HepG2 (cell line): ENCODE data around the gene TBC1D10A. TPM values are rescaled to one million over a fixed set of nuclear protein-coding genes. Genes with fewer than 3 reads are reported as not detected.

Source experiments
- ATAC-seq: fragments of 200-7000 bp; cut with Tn5 transposase; 3 replicates; pipeline ENCODE4 v1.9.1; 2020; ENCODE audit warnings: mild to moderate bottlenecking, moderate library complexity
- BruUV-seq: library from RNA; stranded (reverse); fragments of 400-500 nt; replicated peaks from 2 replicates; lab custom pipeline; 2021; lab: Mats Ljungman, UMichigan
- CTCF ChIA-PET: fragments of 300-600 bp; formaldehyde crosslinking; extraction: SDS; loops from one replicate; lab custom pipeline; 2021; ENCODE audit warnings: low total read pairs, inconsistent platforms, low intra/inter-chr PET ratio; lab: Yijun Ruan, JAX
- POLR2A ChIA-PET: fragments of 350-600 bp; sonication (Branson Sonifier 250); formaldehyde crosslinking; loops from one replicate; lab custom pipeline; 2020; ENCODE audit warnings: antibody characterized with exemption, inconsistent platforms; lab: Yijun Ruan, JAX
- DNase-seq: peaks from one replicate; pipeline ENCODE4 v3.0.0-alpha.2; 2015; ENCODE audit warnings: low spot score
- FAIRE-seq: peaks from 3 replicates; lab custom pipeline; 2011; peaks lifted over from hg19 to GRCh38; lab: Jason Lieb, UNC
- H2AFZ ChIP-seq: one replicate; pipeline ENCODE4 v1.6.1; 2011; ENCODE audit warnings: low read length, inconsistent platforms
- H3K27ac ChIP-seq: fragments of 300-600 bp; 3 replicates; pipeline ENCODE4 v1.8.0; 2011; ENCODE audit warnings: mixed run types, mild to moderate bottlenecking, mixed read lengths, low read length, inconsistent platforms; ENCODE audit not compliant: insufficient read depth; ENCODE audit errors: extremely low read length
- H3K27me3 ChIP-seq, 2 experiments: fragments of 200-600 bp in 1 of 2; 2 replicates in 1 of 2; 3 replicates in 1 of 2; pipeline versions ENCODE4 v1.6.0 to v1.8.0; 2011; ENCODE audit warnings: low read length in 2 of 2, mild to moderate bottlenecking in 2 of 2, moderate library complexity in 2 of 2, inconsistent platforms in 1 of 2; ENCODE audit not compliant: insufficient read depth in 2 of 2, control insufficient read depth in 1 of 2
- H3K36me3 ChIP-seq, 2 experiments: fragments of 200-600 bp in 1 of 2; replicated peaks in 1 of 2; 2 replicates in 1 of 2; 3 replicates in 1 of 2; pipeline versions ENCODE4 v1.5.1 to v1.8.0; 2011; ENCODE audit warnings: low read length in 2 of 2, inconsistent platforms in 1 of 2; ENCODE audit not compliant: insufficient read depth in 2 of 2, control insufficient read depth in 1 of 2
- H3K4me1 ChIP-seq: 2 replicates; pipeline ENCODE4 v1.5.1; 2012; ENCODE audit warnings: low read length, inconsistent platforms; ENCODE audit not compliant: insufficient read depth
- H3K4me2 ChIP-seq: 2 replicates; pipeline ENCODE4 v1.6.0; 2011; ENCODE audit warnings: low read depth, low read length, inconsistent platforms
- H3K4me3 ChIP-seq, 3 experiments: fragments of 200-600 bp in 1 of 3; sonication (generic), shearing (Covaris generic) in 1 of 3; replicated peaks in 1 of 3; 2 replicates each; pipeline ENCODE4 v1.5.1; 2011 to 2016; ENCODE audit warnings: low read length in 3 of 3, inconsistent platforms in 2 of 3, low read depth in 2 of 3, mild to moderate bottlenecking in 2 of 3, control low read depth in 1 of 3, mixed read lengths in 1 of 3; ENCODE audit not compliant: insufficient read depth in 1 of 3
- H3K79me2 ChIP-seq: one replicate; pipeline ENCODE4 v1.6.1; 2011; ENCODE audit warnings: low read length, inconsistent platforms; ENCODE audit not compliant: insufficient read depth
- H3K9ac ChIP-seq: 2 replicates; pipeline ENCODE4 v1.6.0; 2011; ENCODE audit warnings: mild to moderate bottlenecking, low read depth, low read length, inconsistent platforms; ENCODE audit not compliant: insufficient read depth
- H3K9me3 ChIP-seq: 2 replicates; pipeline ENCODE4 v1.5.1; 2012; ENCODE audit warnings: mild to moderate bottlenecking, low read length
- H4K20me1 ChIP-seq: 2 replicates; pipeline ENCODE4 v1.6.0; 2011; ENCODE audit warnings: inconsistent platforms, mild to moderate bottlenecking, low read length, moderate library complexity; ENCODE audit not compliant: insufficient read depth
- ARID4A ChIP-seq: sonication (generic); formaldehyde crosslinking; IDR thresholded peaks from 2 replicates; pipeline ENCODE4 v1.5.0; 2020; ENCODE audit warnings: mild to moderate bottlenecking, missing genetic modification reagents, borderline replicate concordance
- BCL3 ChIP-seq: sonication (generic); formaldehyde crosslinking; IDR thresholded peaks from 2 replicates; pipeline ENCODE4 v1.5.1; 2020; ENCODE audit warnings: mild to moderate bottlenecking, missing genetic modification reagents, moderate library complexity
- KDM5B ChIP-seq: sonication (generic); formaldehyde crosslinking; IDR thresholded peaks from 2 replicates; pipeline ENCODE4 v1.4.0; 2020; ENCODE audit warnings: missing genetic modification reagents, mild to moderate bottlenecking, borderline replicate concordance
- ONECUT2 ChIP-seq: sonication (generic); formaldehyde crosslinking; IDR thresholded peaks from 2 replicates; pipeline ENCODE4 v1.4.0; 2020; ENCODE audit warnings: missing genetic modification reagents
- SRSF1 ChIP-seq: fragments of 200-400 bp; formaldehyde crosslinking; optimal IDR thresholded peaks from 2 replicates; pipeline ENCODE3; 2017; ENCODE audit warnings: mild to moderate bottlenecking, low read depth, low read length, moderate library complexity
- ZBTB46 ChIP-seq: sonication (generic); formaldehyde crosslinking; IDR thresholded peaks from 2 replicates; pipeline ENCODE4 v1.4.0; 2020; ENCODE audit warnings: mild to moderate bottlenecking, missing genetic modification reagents, borderline replicate concordance
- ZNF18 ChIP-seq: sonication (generic); formaldehyde crosslinking; IDR thresholded peaks from 2 replicates; pipeline ENCODE4 v1.8.0; 2022; ENCODE audit warnings: mild to moderate bottlenecking, missing genetic modification reagents; ENCODE audit not compliant: insufficient replicate concordance
- ZNF263 ChIP-seq: sonication (generic); formaldehyde crosslinking; IDR thresholded peaks from 2 replicates; pipeline ENCODE4 v1.4.0; 2020; ENCODE audit warnings: missing genetic modification reagents
- ZNF569 ChIP-seq: sonication (generic); formaldehyde crosslinking; IDR thresholded peaks from 2 replicates; pipeline ENCODE4 v1.5.0; 2020; ENCODE audit warnings: mild to moderate bottlenecking, missing genetic modification reagents, moderate library complexity, borderline replicate concordance
- ZNF772 ChIP-seq: sonication (generic); formaldehyde crosslinking; IDR thresholded peaks from 2 replicates; pipeline ENCODE4 v1.5.0; 2020; ENCODE audit warnings: mild to moderate bottlenecking, missing genetic modification reagents
- ZSCAN20 ChIP-seq: sonication (generic); formaldehyde crosslinking; IDR thresholded peaks from 2 replicates; pipeline ENCODE4 v1.4.0; 2020; ENCODE audit warnings: missing genetic modification reagents, mild to moderate bottlenecking, borderline replicate concordance
- WGBS: methylation state at CpG from one replicate; pipeline ENCODE4 v1.1.6; 2017; ENCODE audit warnings: low lambda C conversion rate; 5-methylcytosine and 5-hydroxymethylcytosine counted together
- in situ Hi-C: cut with HindIII; loops from 2 replicates; pipeline ENCODE4 v1.10.0; 2017; ENCODE audit warnings: low pct_unique_long_range_greater_than_20kb; ENCODE audit not compliant: extremely low pct_ligation_motif_present
- intact Hi-C: fragments of 100-400 bp; cut with micrococcal nuclease; formaldehyde crosslinking; loops from one replicate; pipeline ENCODE4 v1.10.0; 2022; ENCODE audit not compliant: unreplicated experiment
- polyA plus RNA-seq, 8 experiments: library from polyadenylated mRNA; depleted of rRNA in 3 of 8; stranded (reverse) in 7 of 8; unstranded in 1 of 8; fragments of >200 nt; fragmentation: Illumina TruSeq in 4 of 8; extraction: Trizol in 4 of 8; gene quantifications; 2 replicates each; pipeline versions ENCODE4 v1.2.1 to v1.2.3, GENCODE V29; 2011 to 2016; ENCODE audit warnings: low read depth in 4 of 8, missing spikeins in 1 of 8, mixed read lengths in 1 of 8; ENCODE audit not compliant: insufficient read depth in 1 of 8
- total RNA-seq, 5 experiments: library from RNA; depleted of rRNA; stranded (reverse); fragments of >200 nt; fragmentation: Illumina TruSeq; extraction: Trizol; gene quantifications; 2 replicates each; pipeline ENCODE4 v1.2.3, GENCODE V29; 2016; ENCODE audit warnings: low read depth in 1 of 5

The TBC1D10A gene
- total and polyA plus RNA-seq, 2 of the 13 experiments (the other 11 are each of a cell fraction or from before 2014, with no cell fraction given) = 4.2 to 4.9 TPM

- in situ Hi-C loops (loop anchor here (5.0 kb wide), 1 partner anchor 99 kb away; the partner anchor contains the start of gene RNF215), intact Hi-C loops (loop anchor here (1.0 to 2.0 kb wide), 2 partner anchors 38 to 99 kb away; partner anchors contain the start of genes RNF215 and TBC1D10A)
- POLR2A ChIA-PET = interaction anchor here (0.5 to 4.0 kb wide), 8 partner anchors 37 to 135 kb away, joined by 3 to 28 read pairs (median 8); partner anchors contain the start of genes CCDC157, RNF215, SF3A1 and TBC1D10A
- H3K27ac ChIP-seq = no peak overlapping the region
- WGBS = 6% methylated on average over 8 of the region's 27 CpGs
- H4K20me1 ChIP-seq = no peaks in the 10 kb centered on the region
- H3K4me2 ChIP-seq = peak overlapping the region; percentile 96
- no peaks in the 10 kb centered on the region for H3K9me3 ChIP-seq
- peaks cover 29% of the 10 kb centered on the region for H3K4me1 ChIP-seq
- H2AFZ ChIP-seq = no peak overlapping the region
- H3K27me3 ChIP-seq = no peaks in the 10 kb centered on the region; a peak in 1 of 5 replicates
- no peak for ATAC-seq
- no peaks in the 10 kb centered on the region for H3K79me2 ChIP-seq
- no peak for FAIRE-seq
- CTCF ChIA-PET = interaction anchor here (2.2 to 4.0 kb wide), 4 partner anchors 26 to 180 kb away, joined by 13 to 26 read pairs (median 22); partner anchors contain the start of genes RNF215 and TBC1D10A
- peak overlapping the region; percentile 68 to 80 (median 72) for H3K4me3 ChIP-seq
- H3K9ac ChIP-seq = peak overlapping the region; percentile 55
- H3K36me3 ChIP-seq = peaks cover 2 to 5% of the 10 kb centered on the region in 2 experiments; a peak in 2 of 5 replicates
- no peak for DNase-seq
- no TSS peak for BruUV-seq
- no peak for TF ChIP-seq ZBTB46
- TF ChIP-seq SRSF1 = peak; percentile 66
- TF ChIP-seq ZSCAN20 (CRISPR knock-in tag) = 0 out of 2 replicates have a peak, but pooled peaks have one; percentile 3
- TF ChIP-seq ZNF18 (CRISPR knock-in tag) = peak; percentile 5
- TF ChIP-seq ARID4A (CRISPR knock-in tag) = no peak
- TF ChIP-seq BCL3 (CRISPR knock-in tag) = no peak
- no peak for TF ChIP-seq ONECUT2 (CRISPR knock-in tag)
- no peak; the same call in 1 of the 2 replicates for TF ChIP-seq ZNF772 (CRISPR knock-in tag)
- no peak for TF ChIP-seq ZNF263 (CRISPR knock-in tag)
- TF ChIP-seq ZNF569 (CRISPR knock-in tag) = no peak
- 0 out of 2 replicates have a peak, but pooled peaks have one; percentile 8 for TF ChIP-seq KDM5B (CRISPR knock-in tag)
These were observed 38.2 kb downstream of the TBC1D10A start for GRCh38 chr22:30288419-30289140.
